Loucy (cell line): ENCODE measurements around the gene EGLN1.
"Not testable (repeated sequence)": the region's sequence is repeated elsewhere in the genome, so short reads cannot be mapped to it uniquely, and the experiment has no call there.

Experiments
- H2AFZ ChIP-seq: fragments of 200-600 bp; sonication (generic); 2 replicates; pipeline ENCODE4 v1.6.0; 2016; ENCODE audit warnings: antibody characterized with exemption, mild to moderate bottlenecking, low read length, moderate library complexity
- H3F3A ChIP-seq: fragments of 200-600 bp; 2 replicates; pipeline ENCODE4 v1.6.0; 2016; ENCODE audit warnings: antibody characterized with exemption, low read depth, mild to moderate bottlenecking
- H3K27me3 ChIP-seq: fragments of 200-600 bp; sonication (generic); 2 replicates; pipeline ENCODE4 v1.6.1; 2014; ENCODE audit warnings: low read length, mild to moderate bottlenecking; ENCODE audit not compliant: insufficient read depth, poor library complexity, severe bottlenecking
- H3K36me3 ChIP-seq: fragments of 200-600 bp; sonication (generic); 2 replicates; pipeline ENCODE4 v1.6.1; 2016; ENCODE audit warnings: low read length; ENCODE audit not compliant: insufficient read depth
- H3K4me1 ChIP-seq: fragments of 200-600 bp; sonication (generic); 2 replicates; pipeline ENCODE4 v1.5.1; 2014; ENCODE audit warnings: low read length, mild to moderate bottlenecking; ENCODE audit not compliant: insufficient read depth, poor library complexity, severe bottlenecking
- H3K4me2 ChIP-seq: fragments of 200-600 bp; sonication (generic); 2 replicates; pipeline ENCODE4 v1.6.0; 2014; ENCODE audit warnings: antibody characterized with exemption, low read length, low read depth, mild to moderate bottlenecking; ENCODE audit not compliant: poor library complexity, severe bottlenecking
- H3K4me3 ChIP-seq: fragments of 200-600 bp; sonication (generic); 2 replicates; pipeline ENCODE4 v1.5.1; 2014; ENCODE audit warnings: low read length, mild to moderate bottlenecking, mixed read lengths; ENCODE audit not compliant: poor library complexity, severe bottlenecking
- H3K79me2 ChIP-seq: fragments of 200-600 bp; sonication (generic); 2 replicates; pipeline ENCODE4 v1.6.1; 2014; ENCODE audit warnings: low read length; ENCODE audit not compliant: insufficient read depth
- H3K9ac ChIP-seq: fragments of 200-600 bp; sonication (generic); 2 replicates; pipeline ENCODE4 v1.6.0; 2014; ENCODE audit warnings: mild to moderate bottlenecking, low read depth, low read length, moderate library complexity; ENCODE audit not compliant: poor library complexity, severe bottlenecking
- H3K9me2 ChIP-seq: fragments of 200-600 bp; sonication (generic); replicated peaks from 2 replicates; pipeline ENCODE4 v1.6.1; 2016; ENCODE audit warnings: low read depth, low read length, mixed read lengths
- H3K9me3 ChIP-seq: fragments of 200-600 bp; sonication (generic); 2 replicates; pipeline ENCODE4 v1.6.1; 2014; ENCODE audit warnings: mild to moderate bottlenecking, antibody characterized with exemption, low read length, low read depth; ENCODE audit not compliant: insufficient read depth
- H4K20me1 ChIP-seq: fragments of 200-600 bp; sonication (generic); 2 replicates; pipeline ENCODE4 v1.6.0; 2014; ENCODE audit warnings: antibody characterized with exemption, low read length, mild to moderate bottlenecking; ENCODE audit not compliant: insufficient read depth, poor library complexity, severe bottlenecking
- EZH2phosphoT487 ChIP-seq: fragments of 200-600 bp; IDR thresholded peaks from 2 replicates; pipeline ENCODE4 v1.6.1; 2018; ENCODE audit warnings: antibody characterized with exemption, mild to moderate bottlenecking, moderate library complexity, borderline replicate concordance
- TF ChIP-seq, protein P1 (sequence below): fragments of 200-600 bp; sonication (generic); conservative IDR thresholded peaks from 2 replicates; pipeline ENCODE4 v1.5.1; 2014; ENCODE audit warnings: mild to moderate bottlenecking, antibody characterized with exemption, low read length

The EGLN1 gene

GRCh38 chr1:231465051-231465450 lies 43.0 kb upstream of the EGLN1 start:
- Histone ChIP-seq H3K4me2 (no peak overlapping the region), H3K79me2 (no peaks in the 10 kb centered on the region), H3K27me3 (peaks cover 73% of the 10 kb centered on the region), H2AFZ (no peak overlapping the region), H3K9me2 (no peaks in the 10 kb centered on the region), H4K20me1 (no peaks in the 10 kb centered on the region), H3K36me3 (no peaks in the 10 kb centered on the region), H3K9ac (no peak overlapping the region), H3K4me1 (peaks cover 4% of the 10 kb centered on the region), H3F3A (no peaks in the 10 kb centered on the region), H3K9me3 (no peaks in the 10 kb centered on the region), H3K4me3 (no peak overlapping the region)
- no peak for TF ChIP-seq EZH2phosphoT487
- TF ChIP-seq, protein P1, sequence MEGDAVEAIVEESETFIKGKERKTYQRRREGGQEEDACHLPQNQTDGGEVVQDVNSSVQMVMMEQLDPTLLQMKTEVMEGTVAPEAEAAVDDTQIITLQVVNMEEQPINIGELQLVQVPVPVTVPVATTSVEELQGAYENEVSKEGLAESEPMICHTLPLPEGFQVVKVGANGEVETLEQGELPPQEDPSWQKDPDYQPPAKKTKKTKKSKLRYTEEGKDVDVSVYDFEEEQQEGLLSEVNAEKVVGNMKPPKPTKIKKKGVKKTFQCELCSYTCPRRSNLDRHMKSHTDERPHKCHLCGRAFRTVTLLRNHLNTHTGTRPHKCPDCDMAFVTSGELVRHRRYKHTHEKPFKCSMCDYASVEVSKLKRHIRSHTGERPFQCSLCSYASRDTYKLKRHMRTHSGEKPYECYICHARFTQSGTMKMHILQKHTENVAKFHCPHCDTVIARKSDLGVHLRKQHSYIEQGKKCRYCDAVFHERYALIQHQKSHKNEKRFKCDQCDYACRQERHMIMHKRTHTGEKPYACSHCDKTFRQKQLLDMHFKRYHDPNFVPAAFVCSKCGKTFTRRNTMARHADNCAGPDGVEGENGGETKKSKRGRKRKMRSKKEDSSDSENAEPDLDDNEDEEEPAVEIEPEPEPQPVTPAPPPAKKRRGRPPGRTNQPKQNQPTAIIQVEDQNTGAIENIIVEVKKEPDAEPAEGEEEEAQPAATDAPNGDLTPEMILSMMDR, result no peak

GRCh38 chr1:231463541-231463940 lies 41.5 kb upstream of the EGLN1 start:
- Histone ChIP-seq H2AFZ (no peak overlapping the region), H3K4me2 (no peak overlapping the region), H3K9me2 (no peaks in the 10 kb centered on the region), H3K27me3 (peaks cover 83% of the 10 kb centered on the region), H3K4me1 (peaks cover 4% of the 10 kb centered on the region), H4K20me1 (no peaks in the 10 kb centered on the region), H3K4me3 (no peak overlapping the region), H3K79me2 (no peaks in the 10 kb centered on the region), H3K36me3 (no peaks in the 10 kb centered on the region), H3K9ac (no peak overlapping the region), H3F3A (no peaks in the 10 kb centered on the region), H3K9me3 (no peaks in the 10 kb centered on the region)
- TF ChIP-seq, protein P1, result no peak
- no peak for TF ChIP-seq EZH2phosphoT487

DNA sequence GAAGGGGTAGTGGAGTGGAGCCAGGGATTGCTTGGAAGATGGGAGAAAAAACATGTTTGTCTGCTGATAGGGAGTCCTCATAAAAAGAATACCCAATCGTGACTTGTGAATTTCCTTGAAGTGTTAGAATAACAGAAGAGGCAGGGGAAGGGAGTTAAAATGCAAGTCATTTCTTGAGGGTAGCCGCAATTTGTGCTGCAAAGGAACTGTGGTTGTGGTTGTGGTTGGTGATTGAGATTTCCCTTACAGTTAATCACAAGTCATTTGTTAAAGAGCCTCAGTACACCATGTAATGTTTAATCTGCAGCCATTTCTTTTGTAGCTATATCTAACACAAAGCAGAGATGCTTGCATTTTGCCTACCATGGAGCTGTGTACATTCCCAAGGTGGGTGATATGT lies 38.5 kb upstream of the EGLN1 start:
- peak; percentile 81; the same call in 1 of the 2 replicates for TF ChIP-seq EZH2phosphoT487
- TF ChIP-seq, protein P1, result no peak
- H2AFZ ChIP-seq, result no peak overlapping the region
- no peaks in the 10 kb centered on the region for H3K36me3 ChIP-seq
- no peaks in the 10 kb centered on the region for H3K9me2 ChIP-seq
- H3K9me3 ChIP-seq, result peaks cover 3% of the 10 kb centered on the region; the same call in 1 of the 2 replicates
- no peak overlapping the region for H3K9ac ChIP-seq
- no peak overlapping the region for H3K4me2 ChIP-seq
- no peaks in the 10 kb centered on the region for H4K20me1 ChIP-seq
- H3F3A ChIP-seq, result no peaks in the 10 kb centered on the region
- H3K27me3 ChIP-seq, result peaks cover 83% of the 10 kb centered on the region
- H3K4me1 ChIP-seq, result peaks cover 4% of the 10 kb centered on the region
- no peak overlapping the region for H3K4me3 ChIP-seq
- no peaks in the 10 kb centered on the region for H3K79me2 ChIP-seq

- not testable (repeated sequence) for H3K4me1 ChIP-seq, H2AFZ ChIP-seq, H3K9ac ChIP-seq, H3K36me3 ChIP-seq, H3K9me3 ChIP-seq, H3K9me2 ChIP-seq, H3F3A ChIP-seq, H3K4me3 ChIP-seq, H4K20me1 ChIP-seq, H3K4me2 ChIP-seq, H3K79me2 ChIP-seq
- H3K27me3 ChIP-seq, result peaks cover 79% of the 10 kb centered on the region
Measured at GRCh38 chr1:231459438-231459837, 37.4 kb upstream of the EGLN1 start.

GRCh38 chr1:231457956-231458355 lies 35.9 kb upstream of the EGLN1 start:
- H3F3A ChIP-seq, H2AFZ ChIP-seq, H3K9me2 ChIP-seq, H4K20me1 ChIP-seq, H3K9me3 ChIP-seq, H3K36me3 ChIP-seq, H3K4me2 ChIP-seq, H3K79me2 ChIP-seq, H3K9ac ChIP-seq, H3K4me1 ChIP-seq, H3K4me3 ChIP-seq: not testable (repeated sequence)
- H3K27me3 ChIP-seq, result peaks cover 64% of the 10 kb centered on the region
